HG03558 (cell line): ENCODE data around the gene ARHGAP22.
A peak's percentile ranks its signal among the peaks of the same experiment; 100 is the strongest.

Experiments
- ATAC-seq: cut with Tn5 transposase; IDR thresholded peaks from one replicate; pipeline ENCODE4 v1.9.1; 2021; ENCODE audit warnings: moderate number of reproducible peaks; ENCODE audit not compliant: unreplicated experiment; ENCODE audit errors: extremely low read depth

ARHGAP22 gene

DNA sequence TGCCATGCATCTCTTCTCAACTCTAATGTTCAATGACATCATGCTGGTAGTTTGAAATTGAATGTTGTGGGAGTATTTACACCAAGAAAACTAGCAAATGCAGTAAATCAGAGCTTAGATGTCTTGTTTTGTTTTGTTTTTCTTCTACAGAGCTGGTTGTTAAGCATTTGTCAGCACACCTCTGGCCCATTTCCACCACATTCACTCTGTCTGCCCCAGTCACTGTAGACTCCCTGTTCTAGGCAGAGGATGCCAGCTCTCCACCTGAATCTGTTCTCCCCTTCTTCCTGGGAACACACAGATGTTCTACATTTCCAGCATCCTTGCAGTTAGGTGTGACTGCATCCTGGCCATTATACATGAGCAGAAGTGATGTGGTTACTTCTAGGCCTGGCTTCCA lies 4.1 kb upstream of the ARHGAP22 start:
- ATAC-seq = no peak

DNA sequence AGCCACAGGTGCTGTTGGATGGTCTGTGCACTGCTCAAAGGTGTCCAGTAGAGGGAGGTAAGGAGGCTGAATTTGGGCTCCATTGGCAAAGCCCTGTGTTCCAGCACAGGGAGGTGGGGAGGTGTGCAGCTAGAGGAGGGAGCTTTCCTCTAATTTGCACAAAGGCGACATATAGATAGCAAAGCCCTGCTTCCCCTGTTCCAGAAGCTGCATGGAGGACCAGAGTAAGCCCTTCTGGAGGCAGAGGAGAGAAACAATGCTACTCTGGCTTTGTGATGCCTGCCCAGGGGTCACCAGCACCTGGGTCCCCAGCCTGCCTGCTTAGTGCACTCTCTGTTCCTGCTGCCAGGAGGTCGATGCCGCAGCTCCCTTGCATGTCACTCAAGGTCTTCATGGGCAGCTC lies 3.4 kb upstream of the ARHGAP22 start:
- ATAC-seq = peak; percentile 64

DNA sequence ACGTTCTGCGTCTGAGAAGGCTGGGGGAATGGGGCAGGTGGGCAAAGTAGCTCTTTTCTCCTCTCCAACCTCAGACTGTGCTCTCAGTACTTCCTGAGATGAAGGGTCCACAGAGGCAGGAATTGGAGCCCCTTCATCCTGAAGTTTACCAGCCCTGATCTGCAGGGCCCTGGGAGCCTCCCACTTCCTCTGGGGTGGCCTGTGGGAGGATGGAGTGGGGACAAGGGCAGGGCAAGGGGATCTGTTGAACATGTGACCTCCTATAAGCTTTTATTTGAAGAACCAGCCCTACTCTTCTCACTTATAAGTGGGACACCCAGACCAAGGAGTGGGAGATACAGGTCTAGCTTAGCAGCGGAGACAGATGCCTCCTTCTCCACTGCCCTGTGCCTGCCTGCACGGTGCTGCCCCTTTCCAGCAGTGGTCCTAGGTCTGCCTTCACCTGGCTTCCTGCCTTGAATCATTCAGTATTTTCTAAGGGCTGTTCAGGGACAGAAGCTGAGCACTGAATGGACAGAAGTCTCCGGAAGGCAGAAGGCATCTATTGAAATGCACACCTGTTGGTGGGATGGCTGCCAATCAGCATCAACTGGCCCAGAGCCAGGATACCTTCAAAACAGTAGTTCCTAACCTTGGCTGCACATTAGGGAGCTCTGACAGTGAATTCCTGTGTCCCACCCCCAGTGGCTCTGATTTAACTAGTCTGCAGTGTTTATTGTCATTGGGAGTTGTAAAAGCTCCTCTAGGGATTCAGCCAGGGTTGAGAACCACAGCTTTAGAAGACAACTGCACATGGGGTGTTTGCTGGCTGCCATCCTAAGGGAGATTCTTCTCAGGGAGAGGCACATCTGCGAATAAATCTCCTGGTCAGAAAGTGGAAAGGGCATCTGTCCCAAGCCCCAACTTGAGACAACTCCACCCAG lies 2.7 kb upstream of the ARHGAP22 start:
- ATAC-seq = no peak

DNA sequence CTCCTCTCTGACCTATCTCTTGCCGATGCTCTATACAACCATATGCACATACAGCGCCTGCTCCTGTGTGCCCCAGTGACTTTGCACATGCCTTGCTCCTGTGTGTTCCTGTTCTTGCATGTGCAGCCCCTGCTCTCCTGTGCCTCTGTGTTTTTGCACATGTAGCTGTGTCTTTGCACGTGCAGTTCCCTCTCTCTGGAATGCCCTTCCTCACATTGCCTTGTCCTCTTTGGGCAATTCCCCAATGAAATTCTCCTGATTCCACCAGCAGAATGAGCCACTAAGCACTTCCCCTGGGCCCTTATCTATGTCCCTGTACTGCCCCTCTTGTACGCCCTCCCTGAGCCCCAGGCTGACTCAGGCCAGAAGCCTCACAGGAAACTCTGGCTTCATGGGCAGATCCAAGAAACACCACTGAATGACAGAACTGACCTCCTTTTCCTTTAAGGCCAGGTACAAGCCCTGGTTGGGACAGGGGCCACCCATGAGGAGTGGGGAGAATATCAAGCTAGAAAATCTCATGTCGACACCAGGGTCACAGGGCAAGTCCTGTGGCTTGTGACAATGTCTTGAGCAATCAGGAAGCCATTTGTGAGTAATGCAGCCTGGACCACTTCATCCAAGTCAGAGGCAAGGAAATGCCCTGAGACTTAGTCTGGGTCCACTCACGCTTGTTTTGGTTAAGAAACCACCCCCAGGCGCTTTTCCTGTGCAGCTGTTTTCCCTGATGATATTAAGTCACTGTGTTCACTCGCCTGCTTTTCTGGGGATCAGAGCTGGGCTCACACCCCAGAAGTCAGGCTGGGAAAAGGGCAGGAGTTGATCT lies 1.9 kb upstream of the ARHGAP22 start:
- no peak for ATAC-seq

DNA sequence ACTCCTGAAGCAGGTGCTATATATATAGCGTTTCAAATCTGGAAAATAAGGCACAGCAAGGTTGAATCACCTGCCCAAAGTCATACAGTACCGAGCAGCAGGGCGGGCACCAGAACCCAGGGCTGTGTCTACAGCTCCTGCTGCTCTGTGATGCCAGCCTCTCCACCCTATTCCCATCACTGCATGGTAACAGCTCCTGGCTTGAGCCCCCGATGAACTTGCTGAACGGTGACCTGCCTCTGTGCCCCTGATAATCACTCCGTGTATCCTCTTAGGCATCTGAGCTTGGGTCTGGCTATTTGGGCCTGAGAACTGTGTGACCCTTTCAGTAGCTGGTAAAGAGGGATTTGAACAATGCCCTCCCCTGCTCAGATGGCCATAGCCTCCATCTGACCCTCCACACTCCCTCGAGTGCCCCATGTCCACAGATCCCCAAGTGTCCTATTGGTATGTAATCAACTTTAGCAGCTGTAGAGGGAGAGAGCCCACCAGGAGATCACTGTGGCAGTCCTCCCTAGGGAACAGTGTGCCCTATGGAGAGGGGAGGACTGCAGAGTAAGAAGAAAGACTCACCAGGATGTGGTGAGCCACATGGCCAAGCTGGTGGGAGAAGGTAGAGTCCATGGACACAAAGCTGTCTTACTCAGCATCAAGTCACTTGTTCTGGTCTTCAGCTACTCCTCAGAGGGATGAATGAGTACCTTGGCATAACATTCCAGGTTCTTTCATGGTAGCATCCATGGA lies 1.1 kb upstream of the ARHGAP22 start:
- no peak for ATAC-seq

DNA sequence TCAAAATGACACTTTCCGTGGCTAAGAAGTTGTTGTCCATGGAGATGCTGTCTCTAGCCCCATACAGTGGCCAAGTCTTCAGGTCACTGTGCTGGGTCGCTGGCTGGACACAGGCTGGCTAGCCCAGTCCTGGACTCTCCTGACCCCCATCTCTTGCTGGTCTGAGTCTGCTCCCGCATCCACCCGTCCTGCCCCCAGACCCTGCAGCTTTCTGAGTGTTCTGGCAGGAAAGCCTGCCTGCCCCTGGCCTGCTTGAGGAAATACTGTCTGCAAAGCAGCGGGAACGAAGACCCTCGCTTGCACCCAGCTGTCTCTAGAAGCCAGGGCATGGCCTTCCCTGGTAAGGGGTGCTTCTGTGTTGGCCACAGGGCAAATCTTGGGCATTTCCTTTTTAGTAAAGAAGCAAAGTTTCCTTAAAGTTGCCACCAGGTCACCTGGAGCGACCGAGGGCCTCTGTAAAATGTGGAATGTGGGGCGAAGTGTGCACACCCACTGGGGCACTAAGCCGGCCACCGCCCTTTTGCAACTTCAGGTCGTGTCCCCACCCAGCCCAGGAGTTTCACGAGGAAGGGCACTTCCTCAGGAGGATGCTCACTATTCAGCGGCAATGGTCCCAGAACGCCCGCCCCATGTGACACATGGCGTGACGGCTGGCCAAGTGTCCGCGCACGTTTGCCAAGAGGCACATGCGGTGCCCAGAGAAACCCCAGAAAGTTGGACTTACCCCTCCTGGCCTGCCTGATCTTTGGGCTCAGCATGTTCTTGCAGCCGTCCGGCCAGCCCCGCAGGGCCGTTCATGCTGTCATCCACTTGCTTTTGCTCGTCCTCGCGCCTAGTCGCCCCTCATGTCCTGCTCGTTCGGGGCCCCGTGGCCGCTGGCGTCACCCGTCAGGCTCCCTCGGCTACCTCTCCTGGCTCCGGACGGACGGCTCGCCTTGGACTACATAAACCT lies 558 bp downstream of the ARHGAP22 start:
- no peak for ATAC-seq

DNA sequence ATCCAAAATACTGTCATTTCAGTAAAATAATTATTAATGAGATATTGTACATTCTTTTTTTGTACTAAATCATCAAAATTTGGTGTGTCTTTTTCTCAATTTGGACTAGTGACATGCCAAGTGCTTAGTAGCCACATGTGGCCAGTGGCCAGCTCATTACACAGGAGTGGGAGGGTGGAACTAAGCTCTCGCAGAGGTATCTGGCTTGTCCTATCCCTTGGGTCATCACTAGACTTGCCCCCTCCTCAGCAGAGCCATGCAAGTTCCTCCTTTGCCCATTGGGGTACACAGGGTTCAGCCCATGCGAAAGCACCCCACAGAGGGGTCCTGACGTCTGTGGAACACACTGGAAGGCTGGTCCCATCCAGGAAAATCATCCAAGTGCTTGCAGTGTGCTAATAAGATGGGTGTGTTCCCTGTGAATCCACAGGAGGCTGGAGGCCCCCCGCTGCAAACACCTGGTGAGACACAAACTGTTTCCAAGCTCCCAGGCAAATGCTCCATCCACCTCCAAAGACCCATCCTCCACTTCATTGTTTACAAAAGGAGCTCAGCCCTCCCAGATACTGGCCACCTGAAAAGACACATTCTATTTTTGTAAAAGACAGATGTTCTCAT lies 1.3 kb downstream of the ARHGAP22 start:
- no peak for ATAC-seq

DNA sequence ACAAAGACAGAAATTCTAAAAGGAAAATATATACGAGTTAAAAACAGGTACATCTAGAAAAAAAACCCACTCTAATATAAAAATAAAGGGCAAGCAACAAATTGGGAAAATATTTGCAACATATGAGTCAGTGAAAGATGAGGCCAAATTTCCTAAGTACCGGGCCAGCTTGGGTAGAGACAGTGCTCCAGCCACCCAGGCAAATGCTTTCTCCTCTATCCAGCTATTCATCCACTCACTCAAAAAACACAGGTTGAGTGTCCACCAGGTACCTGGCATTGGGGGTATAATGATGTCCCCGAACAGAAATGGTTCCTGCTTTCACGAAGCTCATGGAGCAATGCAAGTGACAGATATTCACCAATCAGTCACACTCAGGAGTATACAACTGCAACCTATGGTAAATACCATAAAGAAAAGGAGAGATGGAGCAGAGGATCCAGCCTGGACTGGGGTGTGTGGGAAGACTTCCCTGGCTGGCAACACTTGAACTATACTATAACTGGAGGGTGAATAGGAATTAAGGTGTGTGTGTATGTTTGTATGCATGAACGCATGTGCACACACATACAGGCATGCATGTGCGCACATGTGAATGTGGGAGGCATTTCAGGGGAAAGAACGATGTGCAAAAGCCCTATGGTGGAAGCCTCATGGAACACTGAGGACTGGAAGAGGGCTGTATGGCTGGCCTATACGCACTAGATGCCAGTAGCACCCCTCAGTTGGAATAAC lies 2.3 kb downstream of the ARHGAP22 start:
- ATAC-seq = no peak

DNA sequence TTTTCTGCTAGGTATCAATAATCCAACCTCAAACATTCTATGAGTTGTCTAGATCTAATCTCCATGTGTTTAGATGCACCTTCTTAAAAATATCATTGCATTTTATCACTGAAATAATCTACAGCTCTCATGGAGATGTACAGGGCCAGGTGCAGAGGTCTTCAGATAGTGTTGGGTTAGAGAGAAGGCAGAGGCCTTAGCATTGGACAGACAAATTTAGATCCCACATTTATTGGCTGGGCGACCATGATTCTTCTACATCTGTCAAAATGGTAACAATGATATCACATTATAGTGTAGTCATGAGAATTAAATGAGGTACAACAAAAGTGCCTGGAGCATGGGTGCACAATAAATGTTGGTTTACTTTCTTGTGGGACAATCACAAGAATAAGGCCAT lies 3.1 kb downstream of the ARHGAP22 start:
- ATAC-seq = no peak

DNA sequence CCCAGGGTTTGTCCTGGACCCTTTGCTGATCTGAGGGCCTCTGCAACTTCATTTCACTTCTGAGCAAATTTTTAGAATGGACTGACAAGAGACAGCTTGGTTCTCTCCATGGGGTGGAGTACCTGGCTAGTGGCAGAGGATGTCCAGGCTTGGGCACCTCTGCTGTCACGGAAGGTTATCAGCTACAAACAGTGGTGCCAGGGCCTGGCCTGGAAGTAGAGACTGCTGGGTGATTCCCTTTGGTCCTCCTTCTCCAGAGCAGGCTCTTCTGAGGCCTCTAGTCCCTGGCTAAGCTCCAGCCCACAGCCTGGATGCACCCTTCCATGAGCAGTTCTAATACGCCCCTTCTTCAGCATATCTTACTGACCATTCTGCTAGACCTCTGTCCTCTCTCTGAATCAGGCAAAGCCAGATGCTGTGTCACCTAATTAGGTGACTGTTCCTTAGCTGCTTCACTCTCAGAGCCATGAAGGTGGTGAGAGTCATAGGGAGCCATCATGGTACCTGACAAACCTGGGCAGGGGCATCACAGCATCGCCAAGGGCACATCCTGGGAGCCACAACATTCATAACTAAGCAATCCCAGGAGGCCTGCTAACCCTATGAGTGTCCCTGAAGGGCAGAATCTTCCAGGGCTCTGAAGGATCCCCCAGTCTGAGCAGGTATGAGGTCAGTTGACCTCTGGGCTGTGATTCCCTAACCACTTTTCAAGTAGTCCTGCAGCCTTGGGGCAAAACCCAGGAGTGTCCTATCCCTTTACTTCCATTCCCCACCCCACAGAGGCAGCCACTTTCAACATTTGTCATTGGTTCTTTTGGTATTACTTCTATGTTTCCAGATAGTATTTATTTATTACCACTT lies 4.0 kb downstream of the ARHGAP22 start:
- ATAC-seq = no peak

DNA sequence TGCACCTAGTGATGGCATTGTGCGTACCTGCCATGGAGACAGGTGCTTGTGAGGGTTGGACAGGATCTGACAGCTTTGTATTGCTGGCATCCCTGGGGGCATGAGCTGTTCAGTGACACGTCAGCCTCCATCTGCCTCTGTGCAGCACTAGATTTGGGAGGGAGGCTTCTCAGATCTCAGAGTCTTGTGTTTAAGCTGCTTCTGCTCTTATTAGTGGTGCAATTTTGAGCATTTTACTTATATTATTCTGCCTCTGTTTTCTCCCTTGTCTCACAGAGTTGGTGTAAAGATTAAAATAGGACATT lies 5.1 kb downstream of the ARHGAP22 start:
- ATAC-seq = no peak

DNA sequence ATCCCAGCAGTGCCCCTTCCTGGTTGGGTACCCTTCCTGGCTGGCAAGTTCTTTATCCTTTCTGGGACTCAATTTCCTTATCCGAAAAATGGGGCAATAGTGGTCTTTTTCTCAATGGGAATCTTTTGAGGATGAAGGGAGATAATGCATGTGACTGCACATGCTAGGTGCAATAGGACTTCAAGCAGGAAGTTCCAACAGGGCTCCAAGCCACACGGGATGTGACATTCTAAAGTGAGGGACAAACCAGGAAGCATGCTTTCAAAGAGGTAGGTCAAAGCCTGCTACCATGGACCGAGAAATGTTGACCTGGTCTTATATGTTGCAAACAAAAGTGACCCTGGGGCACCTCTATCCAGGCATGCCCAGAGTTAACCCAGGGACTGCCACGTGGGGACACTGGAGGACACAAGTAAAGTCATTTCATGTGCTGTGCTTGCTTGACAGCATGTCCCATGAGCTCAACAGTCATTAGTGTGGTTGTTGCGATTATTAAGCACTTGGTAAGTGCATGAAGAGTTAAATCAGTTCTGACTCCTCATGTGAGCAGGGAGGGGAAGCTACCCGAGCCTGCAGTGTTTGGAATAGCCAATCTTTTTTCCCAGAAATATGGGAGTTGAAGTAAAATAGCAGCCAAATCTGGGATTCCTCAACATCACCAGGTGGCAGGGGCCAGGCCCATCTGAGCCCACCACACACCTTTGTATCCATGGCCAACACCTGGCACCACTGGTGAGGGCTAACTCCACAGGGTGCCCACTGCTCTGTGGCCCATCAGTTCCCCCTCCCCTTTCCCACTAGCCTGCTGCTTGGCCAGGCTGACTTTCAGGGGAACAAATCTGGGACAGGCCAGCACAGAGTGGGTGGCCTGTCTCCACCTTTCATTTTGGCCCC lies 5.7 kb downstream of the ARHGAP22 start:
- ATAC-seq = no peak

DNA sequence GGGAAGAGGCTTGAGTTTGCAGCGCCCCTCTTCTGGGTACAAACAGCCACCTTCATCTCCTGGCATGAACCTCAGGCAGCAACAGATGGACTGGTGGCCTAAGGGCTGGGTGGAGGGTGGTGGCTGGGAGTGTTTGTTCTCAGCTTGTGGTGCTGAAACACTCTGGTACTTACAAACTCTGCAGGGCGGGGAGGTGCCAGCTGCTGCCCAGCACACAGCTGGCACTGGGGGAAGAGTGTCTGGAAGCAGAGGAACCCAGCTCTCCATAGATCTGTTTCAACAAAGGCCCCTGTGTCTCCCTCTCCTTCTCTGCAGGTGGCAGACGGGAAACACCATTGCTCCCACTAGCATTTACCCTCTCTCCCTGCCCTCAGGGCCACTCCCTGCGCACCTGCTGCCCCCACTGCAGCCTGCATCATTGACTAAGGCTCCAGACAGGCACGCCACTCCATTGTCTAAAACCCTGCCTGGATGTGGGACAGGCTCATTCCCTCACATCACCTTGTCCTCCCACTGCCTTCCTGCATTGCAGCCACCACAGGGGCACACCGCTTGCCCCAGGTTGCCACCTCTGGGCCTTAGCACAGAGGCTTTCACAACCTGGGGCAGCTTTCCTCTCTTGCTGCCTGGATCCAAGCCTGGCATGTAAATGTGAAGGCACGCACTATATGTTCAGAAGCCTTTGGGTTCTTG lies 6.5 kb downstream of the ARHGAP22 start:
- ATAC-seq = no peak

DNA sequence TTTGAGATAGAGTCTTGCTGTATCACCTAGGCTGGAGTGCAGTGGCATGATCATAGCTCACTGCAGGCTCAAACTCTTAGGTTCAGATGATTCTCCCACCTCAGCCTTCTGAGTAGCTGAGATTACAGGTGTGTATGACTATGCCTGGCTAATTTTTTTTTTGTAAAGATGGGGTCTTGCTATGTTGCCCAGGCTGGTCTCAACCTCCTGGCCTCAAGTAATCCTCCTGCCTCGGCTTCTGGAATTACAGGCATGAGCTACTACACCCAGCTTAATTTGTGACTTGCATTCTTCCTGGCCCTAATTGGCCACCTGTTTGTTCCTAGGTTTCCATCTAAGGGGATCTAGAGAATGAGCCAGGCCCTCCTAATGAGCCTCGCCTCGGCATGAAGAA lies 9.3 kb downstream of the ARHGAP22 start:
- no peak for ATAC-seq

DNA sequence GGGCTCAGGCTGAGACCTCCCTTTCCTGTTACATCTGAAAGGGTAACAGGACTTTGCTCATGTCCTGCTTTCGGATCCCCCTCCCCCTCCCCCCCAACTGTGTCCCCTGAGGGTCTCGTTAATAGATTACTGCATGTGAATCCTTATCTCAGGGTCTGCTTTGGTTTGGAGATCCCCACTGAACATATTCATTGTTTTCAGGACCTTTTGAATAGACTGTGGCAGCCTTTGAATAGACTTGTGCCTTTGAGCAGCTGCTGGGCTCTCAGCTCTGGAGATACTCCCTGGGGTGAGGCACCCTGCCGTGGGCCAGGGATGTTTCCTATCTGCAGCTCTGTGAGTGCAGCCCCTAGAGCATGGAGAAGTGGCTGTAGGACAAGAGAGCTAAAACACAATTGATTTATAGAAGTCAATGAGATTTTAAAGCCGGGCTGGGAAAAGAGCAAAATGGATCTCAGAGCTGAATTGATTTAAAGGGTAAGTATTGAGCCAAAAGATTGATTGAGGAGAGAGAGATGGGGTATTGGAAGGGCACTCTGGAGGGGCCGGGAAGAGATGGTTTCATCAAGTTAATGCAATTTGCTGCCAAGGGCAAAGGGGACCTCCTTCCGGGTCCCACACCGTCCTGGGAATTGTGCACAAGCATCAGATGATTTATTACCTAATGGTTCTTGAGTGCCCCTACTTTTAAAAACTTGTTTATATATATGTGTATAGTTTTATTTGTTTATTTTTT lies 9.9 kb downstream of the ARHGAP22 start:
- no peak for ATAC-seq

DNA sequence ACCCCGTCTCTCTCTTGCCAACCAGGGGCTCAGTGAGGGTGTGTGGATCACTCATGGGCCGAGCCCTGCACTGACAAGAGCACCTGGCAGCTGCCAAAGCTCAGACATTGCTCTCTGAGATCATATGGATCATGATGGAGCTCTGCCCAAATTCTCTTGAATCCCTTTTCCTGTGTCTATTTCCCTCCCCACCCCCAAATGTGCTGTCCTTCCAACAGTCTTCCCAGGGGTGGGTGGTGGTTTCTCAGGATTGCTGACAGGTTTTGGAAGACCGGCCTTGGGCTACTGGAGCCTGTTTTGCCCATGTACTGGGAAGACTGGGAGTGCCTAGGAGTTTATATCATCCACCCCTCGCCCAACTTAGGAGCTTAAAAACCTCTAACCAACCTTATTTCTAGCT lies 10.5 kb downstream of the ARHGAP22 start:
- ATAC-seq = no peak
